BE2C (cell line): ENCODE results near the gene BCAR3.

Experiments used
- DNase-seq: peaks from one replicate; pipeline ENCODE4 v3.0.0-alpha.2; 2020
- H3K27me3 ChIP-seq: fragments of 250-450 bp; sonication (Bioruptor Pico); 2 replicates; pipeline ENCODE4 v1.5.1; 2020; ENCODE audit warnings: mild to moderate bottlenecking
- H3K36me3 ChIP-seq: fragments of 250-450 bp; sonication (Bioruptor Pico); 2 replicates; pipeline ENCODE4 v1.5.1; 2020; ENCODE audit warnings: mild to moderate bottlenecking
- H3K4me1 ChIP-seq: fragments of 250-450 bp; sonication (Bioruptor Pico); 2 replicates; pipeline ENCODE4 v1.5.1; 2020
- H3K4me3 ChIP-seq: 2 replicates; pipeline ENCODE4 v1.5.1; 2011; ENCODE audit warnings: low read depth, low read length
- H3K9me3 ChIP-seq: fragments of 250-450 bp; sonication (Bioruptor Pico); 2 replicates; pipeline ENCODE4 v1.5.1; 2020
- CTCF ChIP-seq: IDR thresholded peaks from 2 replicates; pipeline ENCODE4 v1.5.1; 2012; ENCODE audit warnings: mild to moderate bottlenecking, low read depth, low read length

The BCAR3 gene

GRCh38 chr1:93608187-93609109 lies 73.2 kb downstream of the BCAR3 start:
- H3K9me3 ChIP-seq, result no peaks in the 10 kb centered on the region
- peak; percentile 88 for DNase-seq
- no peaks in the 10 kb centered on the region for H3K27me3 ChIP-seq
- H3K36me3 ChIP-seq, result no peaks in the 10 kb centered on the region
- no peak overlapping the region for H3K4me3 ChIP-seq
- peaks cover 54% of the 10 kb centered on the region for H3K4me1 ChIP-seq
- no peak for TF ChIP-seq CTCF

- Histone ChIP-seq H3K36me3 (no peaks in the 10 kb centered on the region), H3K4me1 (peaks cover 51% of the 10 kb centered on the region), H3K4me3 (no peak overlapping the region), H3K9me3 (no peaks in the 10 kb centered on the region), H3K27me3 (no peaks in the 10 kb centered on the region)
- no peak for TF ChIP-seq CTCF
- no peak for DNase-seq
These were observed 73.8 kb downstream of the BCAR3 start for GRCh38 chr1:93607814-93608186.

- Histone ChIP-seq H3K36me3 (no peaks in the 10 kb centered on the region), H3K4me1 (peaks cover 38% of the 10 kb centered on the region), H3K27me3 (no peaks in the 10 kb centered on the region), H3K4me3 (no peak overlapping the region), H3K9me3 (no peaks in the 10 kb centered on the region)
- no peak for TF ChIP-seq CTCF
- DNase-seq, result no peak
These were observed 75.7 kb downstream of the BCAR3 start for GRCh38 chr1:93605812-93606512.

- peaks cover 33% of the 10 kb centered on the region for H3K4me1 ChIP-seq
- H3K27me3 ChIP-seq, result no peaks in the 10 kb centered on the region
- H3K9me3 ChIP-seq, result no peaks in the 10 kb centered on the region
- DNase-seq, result no peak
- TF ChIP-seq CTCF, result no peak
- no peaks in the 10 kb centered on the region for H3K36me3 ChIP-seq
- no peak overlapping the region for H3K4me3 ChIP-seq
These were observed 76.5 kb downstream of the BCAR3 start for GRCh38 chr1:93605026-93605568.

GRCh38 chr1:93604411-93604810 lies 77.2 kb downstream of the BCAR3 start:
- Histone ChIP-seq H3K9me3 (no peaks in the 10 kb centered on the region), H3K27me3 (no peaks in the 10 kb centered on the region), H3K4me3 (no peak overlapping the region; the same call in 1 of the 2 replicates), H3K4me1 (peaks cover 26% of the 10 kb centered on the region), H3K36me3 (no peaks in the 10 kb centered on the region)
- DNase-seq, result no peak
- TF ChIP-seq CTCF, result no peak
